Sigmoid colon (tissue), 4 donors: ENCODE results near the gene MRPL4.

Experiments
- CTCF ChIP-seq, 4 experiments: fragments of 450-650 bp in 3 of 4; fragments of 200-600 bp in 1 of 4; IDR thresholded peaks; one replicate each; pipeline ENCODE4 v1.5.1; 2016 to 2019; ENCODE audit warnings: antibody characterized with exemption in 4 of 4, mild to moderate bottlenecking in 3 of 4, moderate library complexity in 2 of 4
- EP300 ChIP-seq, 4 donors: sonication (generic); formaldehyde crosslinking; IDR thresholded peaks; one replicate each; pipeline ENCODE4 v1.6.1; 2017; ENCODE audit warnings: antibody characterized with exemption in 4 of 4
- POLR2A ChIP-seq, 2 donors: fragments of 450-650 bp; IDR thresholded peaks; one replicate each; pipeline ENCODE4 v1.6.1; 2016; ENCODE audit warnings: antibody characterized with exemption in 2 of 2, mild to moderate bottlenecking in 2 of 2, moderate library complexity in 2 of 2

GRCh38 chr19:10289167-10289835 lies 37.3 kb downstream of the MRPL4 start:
- no peak for TF ChIP-seq CTCF (IDR thresholded peaks at IDR 0.05)
- no peak for TF ChIP-seq POLR2A (IDR thresholded peaks at IDR 0.05)
- no peak for TF ChIP-seq EP300 (IDR thresholded peaks at IDR 0.05)
